HG02973 (cell line): ENCODE data around the gene CMPK1.
A peak's percentile ranks its signal among the peaks of the same experiment; 100 is the strongest.
"Not testable (repeated sequence)": the region's sequence is repeated elsewhere in the genome, so short reads cannot be mapped to it uniquely, and the experiment has no call there.

Experiments
- ATAC-seq: cut with Tn5 transposase; IDR thresholded peaks from one replicate; pipeline ENCODE4 v1.9.1; 2021; ENCODE audit warnings: moderate library complexity; ENCODE audit not compliant: unreplicated experiment

CMPK1 gene

DNA sequence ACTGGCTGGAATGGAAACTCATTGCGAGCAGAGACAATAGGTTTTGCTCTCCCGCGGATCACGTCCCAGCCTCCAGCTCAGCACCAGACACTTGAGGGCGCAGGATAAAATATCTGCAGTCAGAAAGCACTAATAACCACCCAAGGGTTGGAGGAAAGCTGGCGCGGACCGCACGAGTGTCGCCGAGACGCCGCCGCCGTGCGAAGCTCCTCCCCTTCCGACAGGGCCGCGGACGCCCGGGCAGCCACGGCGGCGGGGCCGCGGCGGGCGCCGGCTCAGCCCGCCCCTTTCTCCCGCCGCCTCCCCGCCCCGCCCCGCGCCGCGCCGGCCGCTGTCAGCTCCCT is at the start of gene CMPK1:
Gene CMPK1 (plus strand): TSS at position 213 of the 344 bp plus-strand sequence. CDS start 156 bp downstream, outside the sequence.
- peak; percentile 68 for ATAC-seq

DNA sequence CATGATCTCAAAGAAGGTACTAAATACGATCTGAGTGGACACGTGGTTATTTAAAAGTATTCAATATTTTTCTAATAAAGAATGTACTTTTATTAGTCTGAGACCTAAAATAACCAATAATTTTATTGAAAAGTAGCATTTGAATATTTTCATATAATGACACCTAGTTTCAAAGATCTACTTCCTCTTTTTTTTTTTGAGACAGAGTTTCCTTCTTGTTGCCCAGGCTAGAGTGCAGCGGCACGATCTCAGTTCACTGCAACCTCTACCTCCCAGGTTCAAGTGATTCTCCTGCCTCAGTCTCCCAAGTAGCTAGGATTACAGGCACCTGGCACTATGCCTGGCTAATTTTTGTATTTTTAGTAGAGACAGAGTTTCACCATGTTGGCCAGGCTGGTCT is 45.5 kb upstream of the CMPK1 start:
- ATAC-seq: not testable (repeated sequence)

GRCh38 chr1:47294863-47295262 is 38.7 kb upstream of the CMPK1 start:
- ATAC-seq: not testable (repeated sequence)

DNA sequence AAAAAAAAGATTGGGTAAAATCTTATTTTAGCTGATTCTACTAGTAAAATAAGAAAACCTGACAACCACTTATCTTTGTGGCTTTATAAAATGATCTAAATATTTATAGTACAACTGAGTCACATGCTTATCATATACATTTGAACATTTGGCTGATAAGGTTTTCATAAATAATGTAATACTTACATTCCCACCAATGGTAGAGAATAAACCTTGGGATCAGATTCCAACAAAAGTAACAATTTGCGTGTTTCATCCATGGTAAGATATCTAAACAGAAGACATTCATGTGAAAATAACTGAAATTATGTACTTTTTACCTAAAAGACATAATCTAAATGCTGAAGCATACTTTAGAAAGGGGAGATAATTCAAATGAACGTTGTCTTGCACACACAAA is 38.0 kb upstream of the CMPK1 start:
- no peak for ATAC-seq

GRCh38 chr1:47298025-47298699 is 35.4 kb upstream of the CMPK1 start:
- no peak for ATAC-seq

DNA sequence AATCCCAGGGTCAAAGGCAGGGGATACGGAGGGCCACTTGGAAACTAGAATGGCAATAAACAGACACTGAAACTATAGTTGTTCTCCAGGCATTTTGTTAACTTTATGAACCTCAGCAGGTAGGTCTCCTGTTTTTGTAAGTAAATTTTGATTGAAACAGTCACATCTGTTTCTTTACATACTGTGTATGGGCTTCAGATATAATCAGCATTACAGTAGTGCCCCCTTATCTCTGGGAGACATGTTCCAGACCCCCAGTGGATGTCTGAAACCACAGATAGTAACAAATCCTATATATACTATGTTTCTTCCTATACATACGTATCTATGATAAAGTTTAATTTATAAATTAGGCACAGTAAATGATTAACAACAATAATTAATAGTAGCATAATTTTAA is 31.1 kb upstream of the CMPK1 start:
- no peak for ATAC-seq

DNA sequence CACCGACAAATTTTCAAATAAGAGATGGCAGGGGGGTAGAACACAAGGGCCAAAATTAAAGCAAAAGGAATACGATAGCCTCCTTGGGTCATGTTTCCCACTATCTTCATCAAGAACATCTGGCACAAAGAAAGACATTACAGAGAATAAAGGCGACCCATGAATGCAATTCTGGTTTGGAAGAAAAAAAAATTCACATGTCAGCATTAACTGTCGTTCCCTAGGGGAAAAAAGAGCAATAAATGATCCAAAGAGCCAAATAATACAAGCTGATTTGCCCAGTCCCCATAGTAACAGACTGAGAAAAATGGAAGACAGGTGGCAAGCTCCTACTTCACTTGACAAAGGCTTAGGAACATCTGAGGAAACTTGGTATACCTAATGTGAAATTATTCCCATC is 24.2 kb upstream of the CMPK1 start:
- no peak for ATAC-seq

- peak; percentile 94 for ATAC-seq
Observed at GRCh38 chr1:47313915-47314664, 19.5 kb upstream of the CMPK1 start, which contains the start of gene STIL. TSS of gene STIL (minus strand) at chr1:47314147. CDS start at chr1:47310319, 3,828 bp downstream.

DNA sequence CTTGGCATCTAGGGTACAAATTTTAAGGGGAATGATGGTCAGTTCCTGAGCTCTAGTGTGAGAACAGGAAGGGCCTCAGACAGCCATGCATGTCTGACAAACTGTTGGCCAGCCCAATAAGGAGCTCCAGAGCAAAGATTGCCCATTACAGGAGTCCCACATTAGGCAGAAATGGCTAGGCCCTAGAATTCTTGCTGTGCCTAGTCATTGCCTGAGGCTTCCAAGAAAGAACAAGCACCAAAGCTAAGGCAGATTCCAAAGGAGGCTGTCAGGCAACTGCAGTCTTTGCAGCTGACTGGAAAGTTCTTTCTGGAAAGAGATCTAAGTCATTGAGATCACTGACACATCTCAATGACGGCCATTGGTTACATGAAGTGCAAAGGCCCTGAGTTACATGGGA is 15.7 kb upstream of the CMPK1 start:
- ATAC-seq: no peak

- ATAC-seq: not testable (repeated sequence)
Observed at GRCh38 chr1:47319968-47320367, 13.6 kb upstream of the CMPK1 start.

- ATAC-seq: no peak
Observed at GRCh38 chr1:47323599-47324031, 10.0 kb upstream of the CMPK1 start.

GRCh38 chr1:47324682-47325081 is 8.9 kb upstream of the CMPK1 start:
- no peak for ATAC-seq

DNA sequence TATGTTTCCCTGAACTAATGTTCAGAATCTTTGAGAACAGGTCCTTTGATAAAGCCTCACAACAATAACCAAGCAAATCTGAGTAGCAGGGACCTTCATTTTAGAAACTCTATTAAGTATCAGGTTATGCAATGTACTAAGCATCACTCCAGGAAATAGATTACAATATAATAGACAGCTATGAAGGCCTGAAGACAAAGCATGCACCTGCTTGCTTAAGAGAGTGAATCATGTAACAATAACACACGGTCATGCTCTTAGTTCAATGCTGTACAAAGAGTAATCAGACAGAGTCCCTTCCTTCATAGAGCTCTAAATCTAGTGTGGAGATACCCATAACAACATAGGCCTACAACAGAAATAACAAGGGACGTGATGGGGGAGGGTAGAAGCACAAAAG is 8.1 kb upstream of the CMPK1 start:
- no peak for ATAC-seq

DNA sequence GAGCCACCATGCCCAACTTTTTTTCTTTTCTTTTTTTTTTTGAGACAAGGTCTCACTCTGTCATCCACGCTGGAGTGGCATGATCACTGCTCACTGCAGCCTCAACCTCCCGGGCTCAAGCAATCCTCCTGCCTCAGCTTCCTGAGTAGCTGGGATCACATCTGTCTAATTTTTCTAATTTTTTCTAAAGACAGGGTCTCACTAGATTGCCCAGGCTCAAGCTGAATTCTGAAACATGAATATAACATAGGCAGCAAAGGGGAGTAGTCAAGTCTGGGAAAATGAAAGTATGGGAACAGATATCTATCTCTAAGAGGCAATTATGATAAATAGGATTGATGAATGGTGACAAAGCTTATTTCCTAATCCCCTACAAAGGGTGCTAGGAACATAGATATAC is 7.3 kb upstream of the CMPK1 start:
- no peak for ATAC-seq

DNA sequence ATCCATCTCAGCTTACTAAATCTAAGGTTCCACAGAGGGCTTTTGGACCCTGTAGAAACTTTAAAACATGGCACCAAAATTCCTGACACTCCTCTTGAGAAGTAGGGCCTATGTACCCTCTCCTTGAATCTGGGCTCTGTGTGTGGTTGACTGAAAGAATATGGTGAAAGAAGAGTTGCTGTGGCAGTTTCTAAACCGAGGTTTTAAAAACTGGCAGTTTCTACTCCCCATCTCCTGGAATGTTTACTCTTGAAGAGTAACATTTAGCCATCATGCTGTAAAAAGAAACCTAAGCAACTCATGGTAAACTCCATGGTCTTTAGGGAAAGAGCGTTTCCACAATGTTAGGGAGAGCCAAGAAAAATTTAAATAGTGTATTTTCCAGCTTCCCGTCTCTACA is 4.6 kb upstream of the CMPK1 start:
- ATAC-seq: no peak

DNA sequence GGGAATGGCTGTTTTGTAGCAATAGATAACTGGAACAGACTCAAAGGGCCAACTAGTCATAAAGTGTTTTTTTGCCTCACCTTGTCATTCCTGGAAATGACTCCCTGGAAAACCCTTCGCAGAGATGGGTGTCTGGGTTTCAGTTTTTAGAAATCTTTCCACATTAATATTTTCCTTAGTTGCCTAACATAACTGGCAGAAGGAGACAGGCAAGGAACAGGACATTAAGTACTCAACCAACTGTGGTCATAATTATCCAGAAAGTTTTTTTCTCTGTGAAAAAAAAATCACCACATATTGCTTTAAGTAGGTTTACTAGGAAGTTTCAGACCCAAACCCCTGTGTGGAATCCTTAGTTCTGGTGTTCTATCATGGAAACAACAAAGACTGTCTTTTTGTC is 3.4 kb upstream of the CMPK1 start:
- no peak for ATAC-seq

- ATAC-seq: no peak
Observed at GRCh38 chr1:47331875-47332274, 1.7 kb upstream of the CMPK1 start.

DNA sequence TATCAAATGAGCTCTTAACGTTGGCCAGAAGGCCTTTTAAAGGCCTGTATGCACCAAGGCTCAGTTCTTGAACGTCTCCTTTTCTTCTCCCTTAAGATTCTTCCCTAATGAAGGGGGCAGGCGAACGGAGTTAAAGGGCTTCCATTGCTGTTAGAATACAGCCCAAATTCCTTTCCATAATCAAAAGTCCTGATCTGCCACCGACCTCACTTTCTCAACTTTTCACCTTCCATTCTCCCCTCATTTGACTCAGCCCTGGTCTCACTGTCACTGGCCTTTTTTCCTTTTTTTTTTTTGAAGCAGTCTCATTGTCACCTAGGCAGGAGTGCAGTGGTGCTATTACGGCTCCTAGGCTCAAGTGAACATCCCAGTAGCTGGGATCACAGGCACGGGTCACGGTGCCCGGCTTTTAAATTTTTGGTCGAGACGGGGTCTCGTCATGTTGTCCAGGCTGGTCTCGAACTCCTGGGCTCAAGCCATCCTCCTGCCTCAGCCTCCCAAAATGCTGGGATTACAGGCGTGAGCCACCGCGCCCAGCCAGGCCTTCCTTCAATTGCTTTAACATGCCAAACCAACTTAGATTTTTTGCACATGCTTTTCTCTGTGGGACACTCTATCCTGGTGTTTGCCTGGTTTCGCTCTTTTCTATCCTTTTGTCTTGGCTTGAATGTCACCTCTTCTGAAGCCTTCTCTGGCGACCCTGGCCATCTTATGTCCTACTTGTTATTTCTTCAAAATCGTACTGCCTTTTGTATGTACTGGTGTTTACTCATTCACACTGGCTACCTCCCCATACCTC is 612 bp upstream of the CMPK1 start:
- no peak for ATAC-seq

GRCh38 chr1:47333922-47334764 is 553 bp downstream of the CMPK1 start:
- peak; percentile 85 for ATAC-seq

- no peak for ATAC-seq
Observed at GRCh38 chr1:47334765-47335435, 1.3 kb downstream of the CMPK1 start.
